Astrocyte (in vitro differentiated cells and primary cell): ENCODE data around the gene CYP26C1. TPM values are rescaled to one million over a fixed set of nuclear protein-coding genes. Genes with fewer than 3 reads are reported as not detected.

Experiments
- DNase-seq: peaks from one replicate; pipeline ENCODE4 v3.0.0-alpha.2; 2010; ENCODE audit warnings: low read depth
- FAIRE-seq: peaks from 2 replicates; lab custom pipeline; 2011; peaks lifted over from hg19 to GRCh38; lab: Jason Lieb, UNC
- H2AFZ ChIP-seq: 2 replicates; pipeline ENCODE4 v1.6.0; 2012; ENCODE audit warnings: low read depth, low read length, inconsistent platforms
- H3K27ac ChIP-seq: 2 replicates; pipeline ENCODE4 v1.5.1; 2011; ENCODE audit warnings: low read depth, low read length, inconsistent platforms
- H3K27me3 ChIP-seq: 2 replicates; pipeline ENCODE4 v1.6.0; 2011; ENCODE audit warnings: low read length, inconsistent platforms; ENCODE audit not compliant: insufficient read depth
- H3K36me3 ChIP-seq: 2 replicates; pipeline ENCODE4 v1.5.1; 2011; ENCODE audit warnings: low read length, inconsistent platforms; ENCODE audit not compliant: insufficient read depth
- H3K4me1 ChIP-seq: 2 replicates; pipeline ENCODE4 v1.5.1; 2011; ENCODE audit warnings: low read length, inconsistent platforms; ENCODE audit not compliant: insufficient read depth
- H3K4me2 ChIP-seq: 2 replicates; pipeline ENCODE4 v1.6.0; 2012; ENCODE audit warnings: low read length, inconsistent platforms
- H3K4me3 ChIP-seq: 2 replicates; pipeline ENCODE4 v1.5.1; 2011; ENCODE audit warnings: low read depth, mild to moderate bottlenecking, low read length, inconsistent platforms; ENCODE audit not compliant: insufficient read depth
- H3K79me2 ChIP-seq: 2 replicates; pipeline ENCODE4 v1.6.0; 2012; ENCODE audit warnings: mild to moderate bottlenecking, low read length, inconsistent platforms; ENCODE audit not compliant: insufficient read depth
- H3K9ac ChIP-seq: 2 replicates; pipeline ENCODE4 v1.6.0; 2012; ENCODE audit warnings: mild to moderate bottlenecking, low read length, inconsistent platforms
- H3K9me3 ChIP-seq: 2 replicates; pipeline ENCODE4 v1.5.1; 2012; ENCODE audit warnings: low read depth, mild to moderate bottlenecking, low read length, inconsistent platforms; ENCODE audit not compliant: insufficient read depth
- H4K20me1 ChIP-seq: 2 replicates; pipeline ENCODE4 v1.6.0; 2012; ENCODE audit warnings: low read length, inconsistent platforms; ENCODE audit not compliant: insufficient read depth
- H3K27ac Mint-ChIP-seq: one replicate; pipeline ENCODE4 v1.8.0; 2021; ENCODE audit warnings: mild to moderate bottlenecking, mixed read lengths; ENCODE audit not compliant: unreplicated experiment
- H3K27me3 Mint-ChIP-seq: one replicate; pipeline ENCODE4 v1.8.0; 2021; ENCODE audit warnings: low read depth, mixed read lengths; ENCODE audit not compliant: unreplicated experiment
- H3K36me3 Mint-ChIP-seq: one replicate; pipeline ENCODE4 v1.8.0; 2021; ENCODE audit warnings: low read depth, mixed read lengths; ENCODE audit not compliant: unreplicated experiment
- H3K4me1 Mint-ChIP-seq: one replicate; pipeline ENCODE4 v1.8.0; 2021; ENCODE audit warnings: low read depth, mixed read lengths; ENCODE audit not compliant: unreplicated experiment
- H3K4me3 Mint-ChIP-seq: one replicate; pipeline ENCODE4 v1.8.0; 2021; ENCODE audit warnings: mild to moderate bottlenecking, moderate library complexity, mixed read lengths; ENCODE audit not compliant: unreplicated experiment
- H3K9me3 Mint-ChIP-seq: one replicate; pipeline ENCODE4 v1.8.0; 2021; ENCODE audit warnings: mild to moderate bottlenecking, mixed read lengths; ENCODE audit not compliant: unreplicated experiment
- CTCF ChIP-seq: IDR thresholded peaks from 2 replicates; pipeline ENCODE4 v1.5.1; 2011; ENCODE audit warnings: low read depth, mild to moderate bottlenecking, inconsistent platforms, low read length, moderate library complexity; ENCODE audit not compliant: insufficient read depth
- EZH2 ChIP-seq: IDR thresholded peaks from 2 replicates; pipeline ENCODE4 v1.6.1; 2012; ENCODE audit warnings: mild to moderate bottlenecking, low read length, inconsistent platforms; ENCODE audit not compliant: insufficient read depth
- total RNA-seq: library from RNA; stranded (reverse); gene quantifications from 2 replicates; pipeline ENCODE4 v1.2.1, GENCODE V29; 2021

CYP26C1 gene
- total RNA-seq, 1 donor from 2014 or later, result not detected

GRCh38 chr10:93095225-93095624 lies 34.6 kb downstream of the CYP26C1 start:
- H3K4me1 Mint-ChIP-seq, result no peaks in the 10 kb centered on the region
- DNase-seq, result no peak
- Histone ChIP-seq H3K9me3 (no peaks in the 10 kb centered on the region), H3K79me2 (no peaks in the 10 kb centered on the region), H2AFZ (no peak overlapping the region), H3K4me2 (no peak overlapping the region), H3K27me3 (peaks cover 3% of the 10 kb centered on the region), H3K27ac (no peak overlapping the region), H3K36me3 (no peaks in the 10 kb centered on the region), H3K4me1 (no peaks in the 10 kb centered on the region), H3K9ac (no peak overlapping the region), H4K20me1 (no peaks in the 10 kb centered on the region), H3K4me3 (no peak overlapping the region)
- no peak overlapping the region for H3K27ac Mint-ChIP-seq
- TF ChIP-seq EZH2, result no peak
- no peak for TF ChIP-seq CTCF
- H3K9me3 Mint-ChIP-seq, result no peaks in the 10 kb centered on the region
- H3K36me3 Mint-ChIP-seq, result no peaks in the 10 kb centered on the region
- FAIRE-seq, result no peak
- no peak overlapping the region for H3K4me3 Mint-ChIP-seq
- peaks cover 12% of the 10 kb centered on the region for H3K27me3 Mint-ChIP-seq

- no peak overlapping the region for H3K4me3 ChIP-seq
- no peak overlapping the region for H3K9ac ChIP-seq
- TF ChIP-seq CTCF (no peak), EZH2 (no peak)
- Mint-ChIP-seq H3K27me3 (peaks cover 12% of the 10 kb centered on the region), H3K4me1 (no peaks in the 10 kb centered on the region), H3K9me3 (no peaks in the 10 kb centered on the region), H3K27ac (no peak overlapping the region), H3K36me3 (no peaks in the 10 kb centered on the region), H3K4me3 (no peak overlapping the region)
- H2AFZ ChIP-seq, result no peak overlapping the region
- H3K4me1 ChIP-seq, result no peaks in the 10 kb centered on the region
- DNase-seq (no peak), FAIRE-seq (no peak)
- H3K79me2 ChIP-seq, result no peaks in the 10 kb centered on the region
- no peaks in the 10 kb centered on the region for H4K20me1 ChIP-seq
- H3K27me3 ChIP-seq, result peaks cover 3% of the 10 kb centered on the region
- no peak overlapping the region for H3K4me2 ChIP-seq
- no peaks in the 10 kb centered on the region for H3K9me3 ChIP-seq
- no peaks in the 10 kb centered on the region for H3K36me3 ChIP-seq
- H3K27ac ChIP-seq, result no peak overlapping the region
Measured at GRCh38 chr10:93096901-93097300, 36.3 kb downstream of the CYP26C1 start.

GRCh38 chr10:93097386-93097785 lies 36.8 kb downstream of the CYP26C1 start:
- Histone ChIP-seq H3K4me3 (no peak overlapping the region), H3K79me2 (no peaks in the 10 kb centered on the region), H3K27me3 (peaks cover 3% of the 10 kb centered on the region), H3K9ac (no peak overlapping the region), H3K4me1 (no peaks in the 10 kb centered on the region), H3K9me3 (no peaks in the 10 kb centered on the region), H3K36me3 (no peaks in the 10 kb centered on the region), H3K4me2 (no peak overlapping the region), H2AFZ (no peak overlapping the region), H3K27ac (no peak overlapping the region), H4K20me1 (no peaks in the 10 kb centered on the region)
- FAIRE-seq, result no peak
- no peak overlapping the region for H3K4me3 Mint-ChIP-seq
- H3K27me3 Mint-ChIP-seq, result peaks cover 12% of the 10 kb centered on the region
- no peaks in the 10 kb centered on the region for H3K4me1 Mint-ChIP-seq
- TF ChIP-seq CTCF (no peak), EZH2 (no peak)
- peaks cover under 1% of the 10 kb centered on the region for H3K9me3 Mint-ChIP-seq
- H3K36me3 Mint-ChIP-seq, result no peaks in the 10 kb centered on the region
- DNase-seq, result no peak
- H3K27ac Mint-ChIP-seq, result no peak overlapping the region
